HepG2 (cell line): ENCODE results near the gene NALCN. TPM values are rescaled to one million over a fixed set of nuclear protein-coding genes. Genes with fewer than 3 reads are reported as not detected.

Experiments
- ATAC-seq: fragments of 200-7000 bp; cut with Tn5 transposase; 3 replicates; pipeline ENCODE4 v1.9.1; 2020; ENCODE audit warnings: mild to moderate bottlenecking, moderate library complexity
- BruUV-seq: library from RNA; stranded (reverse); fragments of 400-500 nt; replicated peaks from 2 replicates; lab custom pipeline; 2021; lab: Mats Ljungman, UMichigan
- CTCF ChIA-PET: fragments of 300-600 bp; formaldehyde crosslinking; extraction: SDS; loops from one replicate; lab custom pipeline; 2021; ENCODE audit warnings: low total read pairs, inconsistent platforms, low intra/inter-chr PET ratio; lab: Yijun Ruan, JAX
- POLR2A ChIA-PET: fragments of 350-600 bp; sonication (Branson Sonifier 250); formaldehyde crosslinking; loops from one replicate; lab custom pipeline; 2020; ENCODE audit warnings: antibody characterized with exemption, inconsistent platforms; lab: Yijun Ruan, JAX
- DNase-seq: peaks from one replicate; pipeline ENCODE4 v3.0.0-alpha.2; 2015; ENCODE audit warnings: low spot score
- FAIRE-seq: peaks from 3 replicates; lab custom pipeline; 2011; peaks lifted over from hg19 to GRCh38; lab: Jason Lieb, UNC
- H2AFZ ChIP-seq: one replicate; pipeline ENCODE4 v1.6.1; 2011; ENCODE audit warnings: low read length, inconsistent platforms
- H3K27ac ChIP-seq: fragments of 300-600 bp; 3 replicates; pipeline ENCODE4 v1.8.0; 2011; ENCODE audit warnings: mixed run types, mild to moderate bottlenecking, mixed read lengths, low read length, inconsistent platforms; ENCODE audit not compliant: insufficient read depth; ENCODE audit errors: extremely low read length
- H3K27me3 ChIP-seq, 2 experiments: fragments of 200-600 bp in 1 of 2; 2 replicates in 1 of 2; 3 replicates in 1 of 2; pipeline versions ENCODE4 v1.6.0 to v1.8.0; 2011; ENCODE audit warnings: low read length in 2 of 2, mild to moderate bottlenecking in 2 of 2, moderate library complexity in 2 of 2, inconsistent platforms in 1 of 2; ENCODE audit not compliant: insufficient read depth in 2 of 2, control insufficient read depth in 1 of 2
- H3K36me3 ChIP-seq, 2 experiments: fragments of 200-600 bp in 1 of 2; replicated peaks in 1 of 2; 2 replicates in 1 of 2; 3 replicates in 1 of 2; pipeline versions ENCODE4 v1.5.1 to v1.8.0; 2011; ENCODE audit warnings: low read length in 2 of 2, inconsistent platforms in 1 of 2; ENCODE audit not compliant: insufficient read depth in 2 of 2, control insufficient read depth in 1 of 2
- H3K4me1 ChIP-seq: 2 replicates; pipeline ENCODE4 v1.5.1; 2012; ENCODE audit warnings: low read length, inconsistent platforms; ENCODE audit not compliant: insufficient read depth
- H3K4me2 ChIP-seq: 2 replicates; pipeline ENCODE4 v1.6.0; 2011; ENCODE audit warnings: low read depth, low read length, inconsistent platforms
- H3K4me3 ChIP-seq, 3 experiments: fragments of 200-600 bp in 1 of 3; sonication (generic), shearing (Covaris generic) in 1 of 3; replicated peaks in 1 of 3; 2 replicates each; pipeline ENCODE4 v1.5.1; 2011 to 2016; ENCODE audit warnings: low read length in 3 of 3, inconsistent platforms in 2 of 3, low read depth in 2 of 3, mild to moderate bottlenecking in 2 of 3, control low read depth in 1 of 3, mixed read lengths in 1 of 3; ENCODE audit not compliant: insufficient read depth in 1 of 3
- H3K79me2 ChIP-seq: one replicate; pipeline ENCODE4 v1.6.1; 2011; ENCODE audit warnings: low read length, inconsistent platforms; ENCODE audit not compliant: insufficient read depth
- H3K9ac ChIP-seq: 2 replicates; pipeline ENCODE4 v1.6.0; 2011; ENCODE audit warnings: mild to moderate bottlenecking, low read depth, low read length, inconsistent platforms; ENCODE audit not compliant: insufficient read depth
- H3K9me3 ChIP-seq: 2 replicates; pipeline ENCODE4 v1.5.1; 2012; ENCODE audit warnings: mild to moderate bottlenecking, low read length
- H4K20me1 ChIP-seq: 2 replicates; pipeline ENCODE4 v1.6.0; 2011; ENCODE audit warnings: inconsistent platforms, mild to moderate bottlenecking, low read length, moderate library complexity; ENCODE audit not compliant: insufficient read depth
- FOXM1 ChIP-seq: sonication (generic); formaldehyde crosslinking; IDR thresholded peaks from 2 replicates; pipeline ENCODE4 v1.5.0; 2020; ENCODE audit warnings: missing genetic modification reagents
- GATAD1 ChIP-seq: IDR thresholded peaks from 2 replicates; pipeline ENCODE4 v1.6.1; 2016; ENCODE audit warnings: missing genetic modification reagents, missing compliant biosample characterization
- KAT8 ChIP-seq: IDR thresholded peaks from 2 replicates; pipeline ENCODE4 v1.6.1; 2016; ENCODE audit warnings: missing genetic modification reagents, missing compliant biosample characterization
- PCBP2 ChIP-seq: fragments of 200-400 bp; formaldehyde crosslinking; optimal IDR thresholded peaks from 2 replicates; pipeline ENCODE3; 2018; ENCODE audit warnings: low read length, low read depth; ENCODE audit not compliant: poor library complexity, severe bottlenecking
- RXRA ChIP-seq: sonication (generic); formaldehyde crosslinking; IDR thresholded peaks from 2 replicates; pipeline ENCODE4 v1.5.1; 2020; ENCODE audit warnings: missing genetic modification reagents
- SMARCE1 ChIP-seq: fragments of 450-650 bp; IDR thresholded peaks from 2 replicates; pipeline ENCODE4 v1.6.1; 2017; ENCODE audit warnings: borderline replicate concordance
- ZNF687 ChIP-seq: sonication (generic); formaldehyde crosslinking; IDR thresholded peaks from 2 replicates; pipeline ENCODE4 v1.5.1; 2020; ENCODE audit warnings: mild to moderate bottlenecking, missing genetic modification reagents, moderate library complexity
- WGBS: methylation state at CpG from one replicate; pipeline ENCODE4 v1.1.6; 2017; ENCODE audit warnings: low lambda C conversion rate; 5-methylcytosine and 5-hydroxymethylcytosine counted together
- in situ Hi-C: cut with HindIII; loops from 2 replicates; pipeline ENCODE4 v1.10.0; 2017; ENCODE audit warnings: low pct_unique_long_range_greater_than_20kb; ENCODE audit not compliant: extremely low pct_ligation_motif_present
- intact Hi-C: fragments of 100-400 bp; cut with micrococcal nuclease; formaldehyde crosslinking; loops from one replicate; pipeline ENCODE4 v1.10.0; 2022; ENCODE audit not compliant: unreplicated experiment
- polyA plus RNA-seq, 8 experiments: library from polyadenylated mRNA; depleted of rRNA in 3 of 8; stranded (reverse) in 7 of 8; unstranded in 1 of 8; fragments of >200 nt; fragmentation: Illumina TruSeq in 4 of 8; extraction: Trizol in 4 of 8; gene quantifications; 2 replicates each; pipeline versions ENCODE4 v1.2.1 to v1.2.3, GENCODE V29; 2011 to 2016; ENCODE audit warnings: low read depth in 4 of 8, missing spikeins in 1 of 8, mixed read lengths in 1 of 8; ENCODE audit not compliant: insufficient read depth in 1 of 8
- total RNA-seq, 5 experiments: library from RNA; depleted of rRNA; stranded (reverse); fragments of >200 nt; fragmentation: Illumina TruSeq; extraction: Trizol; gene quantifications; 2 replicates each; pipeline ENCODE4 v1.2.3, GENCODE V29; 2016; ENCODE audit warnings: low read depth in 1 of 5
- TF ChIP-seq, protein P1 (sequence below), 2 experiments: fragments of 450-650 bp in 1 of 2; sonication (generic) in 1 of 2; formaldehyde crosslinking in 1 of 2; IDR thresholded peaks; 2 replicates each; pipeline versions ENCODE4 v1.6.1 to v1.8.0; 2016 to 2022; ENCODE audit warnings: antibody characterized with exemption in 1 of 2, mild to moderate bottlenecking in 1 of 2, missing genetic modification reagents in 1 of 2

The NALCN gene
- total and polyA plus RNA-seq, 2 of the 13 experiments (the other 11 are each of a cell fraction or from before 2014, with no cell fraction given), result not detected

DNA sequence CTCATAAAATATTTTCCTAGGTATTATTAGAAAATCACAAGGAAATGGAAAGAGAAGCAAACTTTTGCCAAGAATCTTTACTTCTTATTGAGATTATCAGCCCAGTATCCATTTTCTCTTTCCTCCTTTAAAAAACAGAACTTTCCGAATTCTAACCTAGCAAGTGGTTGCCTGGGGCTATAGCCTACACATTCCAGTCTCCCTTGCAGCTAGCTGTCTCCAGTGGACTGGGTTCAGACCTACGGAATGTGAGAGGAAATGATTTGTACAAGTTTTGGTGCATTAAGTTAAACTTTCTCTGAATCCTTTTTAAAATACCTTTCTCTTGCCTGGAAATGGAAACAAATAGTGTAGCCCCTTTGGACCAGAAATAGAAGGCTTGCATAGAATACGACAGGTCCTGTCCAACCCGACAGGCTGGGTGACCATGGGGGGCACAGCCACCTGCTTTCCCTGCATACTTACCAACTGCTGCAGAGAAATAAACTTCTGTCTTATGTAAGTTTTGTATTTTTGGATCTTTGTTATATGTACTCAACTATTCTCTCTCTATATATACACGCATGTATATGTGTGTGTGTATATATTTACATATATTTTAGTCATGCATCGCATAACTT lies 185.9 kb downstream of the NALCN start:
- WGBS, result under 1% methylated on average over 6 of the region's 6 CpGs

More for the DNA sequence above, 185.9 kb downstream of the NALCN start:
- Histone ChIP-seq H3K4me2 (no peak overlapping the region), H3K4me1 (no peaks in the 10 kb centered on the region), H3K27ac (no peak overlapping the region), H2AFZ (no peak overlapping the region), H3K79me2 (no peaks in the 10 kb centered on the region), H3K9me3 (no peaks in the 10 kb centered on the region), H3K36me3 (no peaks in the 10 kb centered on the region), H4K20me1 (no peaks in the 10 kb centered on the region), H3K9ac (no peak overlapping the region), H3K27me3 (no peaks in the 10 kb centered on the region), H3K4me3 (no peak overlapping the region)
- no TSS peak for BruUV-seq
- DNase-seq (no peak), ATAC-seq (no peak), FAIRE-seq (no peak)
- intact Hi-C loops (no loop called here), in situ Hi-C loops (no loop called here)
- ChIA-PET POLR2A (no interaction called here), CTCF (no interaction called here)
- no peak for TF ChIP-seq PCBP2
- no peak for TF ChIP-seq GATAD1 (CRISPR knock-in tag)
- TF ChIP-seq RXRA (CRISPR knock-in tag), result no peak
- TF ChIP-seq ZNF687 (CRISPR knock-in tag), result no peak
- no peak for TF ChIP-seq FOXM1 (CRISPR knock-in tag)
- TF ChIP-seq, protein P1, sequence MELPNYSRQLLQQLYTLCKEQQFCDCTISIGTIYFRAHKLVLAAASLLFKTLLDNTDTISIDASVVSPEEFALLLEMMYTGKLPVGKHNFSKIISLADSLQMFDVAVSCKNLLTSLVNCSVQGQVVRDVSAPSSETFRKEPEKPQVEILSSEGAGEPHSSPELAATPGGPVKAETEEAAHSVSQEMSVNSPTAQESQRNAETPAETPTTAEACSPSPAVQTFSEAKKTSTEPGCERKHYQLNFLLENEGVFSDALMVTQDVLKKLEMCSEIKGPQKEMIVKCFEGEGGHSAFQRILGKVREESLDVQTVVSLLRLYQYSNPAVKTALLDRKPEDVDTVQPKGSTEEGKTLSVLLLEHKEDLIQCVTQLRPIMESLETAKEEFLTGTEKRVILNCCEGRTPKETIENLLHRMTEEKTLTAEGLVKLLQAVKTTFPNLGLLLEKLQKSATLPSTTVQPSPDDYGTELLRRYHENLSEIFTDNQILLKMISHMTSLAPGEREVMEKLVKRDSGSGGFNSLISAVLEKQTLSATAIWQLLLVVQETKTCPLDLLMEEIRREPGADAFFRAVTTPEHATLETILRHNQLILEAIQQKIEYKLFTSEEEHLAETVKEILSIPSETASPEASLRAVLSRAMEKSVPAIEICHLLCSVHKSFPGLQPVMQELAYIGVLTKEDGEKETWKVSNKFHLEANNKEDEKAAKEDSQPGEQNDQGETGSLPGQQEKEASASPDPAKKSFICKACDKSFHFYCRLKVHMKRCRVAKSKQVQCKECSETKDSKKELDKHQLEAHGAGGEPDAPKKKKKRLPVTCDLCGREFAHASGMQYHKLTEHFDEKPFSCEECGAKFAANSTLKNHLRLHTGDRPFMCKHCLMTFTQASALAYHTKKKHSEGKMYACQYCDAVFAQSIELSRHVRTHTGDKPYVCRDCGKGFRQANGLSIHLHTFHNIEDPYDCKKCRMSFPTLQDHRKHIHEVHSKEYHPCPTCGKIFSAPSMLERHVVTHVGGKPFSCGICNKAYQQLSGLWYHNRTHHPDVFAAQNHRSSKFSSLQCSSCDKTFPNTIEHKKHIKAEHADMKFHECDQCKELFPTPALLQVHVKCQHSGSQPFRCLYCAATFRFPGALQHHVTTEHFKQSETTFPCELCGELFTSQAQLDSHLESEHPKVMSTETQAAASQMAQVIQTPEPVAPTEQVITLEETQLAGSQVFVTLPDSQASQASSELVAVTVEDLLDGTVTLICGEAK (IDR thresholded peaks at IDR 0.05), result no peak
- TF ChIP-seq, protein P1 (CRISPR knock-in tag; IDR thresholded peaks at IDR 0.05), result no peak
- no peak for TF ChIP-seq KAT8 (CRISPR knock-in tag)
- no peak for TF ChIP-seq SMARCE1
